Central memory CD8-positive, alpha-beta T cell (primary cell): ENCODE measurements around the gene ENPP6.

Source experiments
- ATAC-seq: fragments of 150-1000 bp; cut with Tn5 transposase; replicated peaks from 2 replicates; pipeline ENCODE4 v1.10.0; 2022; ENCODE audit warnings: mild to moderate bottlenecking, moderate FRiP score, moderate number of reproducible peaks; ENCODE audit not compliant: poor library complexity, severe bottlenecking; ENCODE audit errors: extremely low read depth
- DNase-seq, 2 donors: peaks; one replicate each; pipeline ENCODE4 v3.0.0; 2021; ENCODE audit warnings: low spot score in 2 of 2
- H3K27ac Mint-ChIP-seq: one replicate; pipeline ENCODE4 v1.8.0; 2022; ENCODE audit warnings: low read depth, mild to moderate bottlenecking, moderate library complexity, mixed read lengths
- H3K27me3 Mint-ChIP-seq: one replicate; pipeline ENCODE4 v1.8.0; 2022; ENCODE audit warnings: mixed read lengths
- H3K36me3 Mint-ChIP-seq: one replicate; pipeline ENCODE4 v1.8.0; 2022; ENCODE audit warnings: mild to moderate bottlenecking, moderate library complexity, mixed read lengths; ENCODE audit not compliant: insufficient read depth
- H3K4me1 Mint-ChIP-seq: one replicate; pipeline ENCODE4 v1.8.0; 2022; ENCODE audit warnings: mixed read lengths
- H3K4me3 Mint-ChIP-seq: one replicate; pipeline ENCODE4 v1.8.0; 2022; ENCODE audit warnings: mild to moderate bottlenecking, moderate library complexity, mixed read lengths
- H3K9me3 Mint-ChIP-seq: one replicate; pipeline ENCODE4 v1.8.0; 2022; ENCODE audit warnings: mixed read lengths

The ENPP6 gene

GRCh38 chr4:184039963-184040383 is 177.7 kb downstream of the ENPP6 start:
- H3K4me3 Mint-ChIP-seq, result no peak overlapping the region
- peaks cover 62% of the 10 kb centered on the region for H3K27me3 Mint-ChIP-seq
- H3K9me3 Mint-ChIP-seq, result no peaks in the 10 kb centered on the region
- ATAC-seq (no peak), DNase-seq (no peak)
- H3K27ac Mint-ChIP-seq, result no peak overlapping the region
- H3K4me1 Mint-ChIP-seq, result no peaks in the 10 kb centered on the region
- no peaks in the 10 kb centered on the region for H3K36me3 Mint-ChIP-seq
